ENCODE data around the gene RNF182. TPM values are rescaled to one million over a fixed set of nuclear protein-coding genes. Genes with fewer than 3 reads are reported as not detected.

Gene RNF182
- total RNA-seq, 4 donors from 2014 or later, result 0.19 TPM; not detected in 3

DNA sequence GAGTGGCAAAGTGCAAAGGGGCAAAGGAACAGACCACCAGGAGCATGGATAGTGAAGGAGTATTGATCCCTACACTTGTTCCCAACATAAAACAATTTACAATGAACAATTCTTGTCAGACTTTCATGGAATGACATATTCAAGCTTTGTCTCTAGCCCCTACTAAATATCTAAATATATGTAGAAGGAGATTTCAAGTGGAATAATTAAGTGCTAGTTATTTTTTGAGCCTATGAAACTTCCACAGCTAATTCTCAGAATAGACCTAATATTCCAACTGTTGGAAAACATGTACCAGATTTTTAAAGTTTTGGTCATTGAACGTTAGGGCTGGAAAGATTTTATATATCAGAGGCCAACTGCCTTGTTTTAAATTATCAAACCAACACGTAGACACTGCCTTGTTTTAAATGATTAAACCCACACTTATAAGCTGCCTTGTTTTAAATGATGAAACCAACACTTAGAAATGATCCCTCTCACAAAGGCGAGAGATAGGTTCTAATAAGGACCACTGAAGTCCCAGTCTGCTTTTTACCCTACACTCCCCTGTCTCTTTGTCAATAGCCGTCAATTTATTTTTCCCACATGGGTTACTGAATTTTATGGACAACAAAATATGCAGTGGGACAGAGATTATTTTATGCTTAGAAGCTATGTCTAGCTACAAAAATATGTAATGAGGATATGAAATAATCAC lies 62.1 kb downstream of the RNF182 start:
- intact Hi-C loops (cut with DNase I), result no loop called here
- Histone ChIP-seq H3K4me3 (no peak overlapping the region), H3K4me1 (no peaks in the 10 kb centered on the region), H3K27ac (no peak overlapping the region), H3K27me3 (peaks cover 0 to 55% (median 0%) of the 10 kb centered on the region in 4 donors), H3K36me3 (no peaks in the 10 kb centered on the region), H3K9me3 (no peaks in the 10 kb centered on the region)
- WGBS, 2 donors, result 72 to 85% methylated on average over 4 of the region's 4 CpGs
- TF ChIP-seq POLR2A (IDR thresholded peaks at IDR 0.05) (no peak), CTCF (IDR thresholded peaks at IDR 0.05) (no peak)
- no peak for DNase-seq

GRCh38 chr6:13987400-13987865 lies 62.7 kb downstream of the RNF182 start:
- no peaks in the 10 kb centered on the region for H3K9me3 ChIP-seq
- WGBS, 2 donors, result 88 to 89% methylated on average over 11 of the region's 11 CpGs
- H3K4me3 ChIP-seq, result no peak overlapping the region
- no peak for DNase-seq
- intact Hi-C loops (cut with DNase I), result no loop called here
- TF ChIP-seq POLR2A (IDR thresholded peaks at IDR 0.05) (no peak), CTCF (IDR thresholded peaks at IDR 0.05) (no peak)
- H3K4me1 ChIP-seq, result no peaks in the 10 kb centered on the region
- no peak overlapping the region for H3K27ac ChIP-seq
- no peaks in the 10 kb centered on the region for H3K36me3 ChIP-seq
- H3K27me3 ChIP-seq, result peaks cover 0 to 50% (median 0%) of the 10 kb centered on the region in 4 donors

GRCh38 chr6:13988049-13988738 lies 63.4 kb downstream of the RNF182 start:
- Histone ChIP-seq H3K27ac (no peak overlapping the region), H3K27me3 (peaks cover 0 to 45% (median 0%) of the 10 kb centered on the region in 4 donors), H3K9me3 (no peaks in the 10 kb centered on the region), H3K36me3 (no peaks in the 10 kb centered on the region), H3K4me1 (no peaks in the 10 kb centered on the region), H3K4me3 (no peak overlapping the region)
- intact Hi-C loops (cut with DNase I), result no loop called here
- no peak for DNase-seq
- TF ChIP-seq POLR2A (IDR thresholded peaks at IDR 0.05) (no peak), CTCF (IDR thresholded peaks at IDR 0.05) (no peak)
- 69 to 70% methylated on average over 5 of the region's 5 CpGs for WGBS, 2 donors

DNA sequence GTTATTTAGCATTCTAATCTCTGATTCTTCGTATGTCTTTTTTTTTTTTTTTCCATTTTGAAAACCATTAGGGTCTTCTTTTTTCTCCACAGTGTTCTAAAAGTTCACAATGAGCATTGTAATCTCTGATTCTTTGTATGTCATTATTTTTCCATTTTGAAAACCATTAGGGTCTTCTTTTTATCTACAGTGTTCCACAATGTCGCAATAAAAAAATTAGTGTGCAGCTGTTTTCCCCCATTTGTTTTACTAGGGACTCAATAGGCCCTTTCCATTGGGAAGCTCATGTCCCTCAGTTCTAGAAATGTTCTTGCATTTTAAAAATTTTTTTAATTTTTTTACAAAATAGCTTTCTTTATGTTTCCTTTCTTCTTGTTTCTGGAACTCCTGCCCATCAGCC lies 64.2 kb downstream of the RNF182 start:
- Histone ChIP-seq H3K27ac (no peak overlapping the region), H3K27me3 (peaks cover 0 to 41% (median 0%) of the 10 kb centered on the region in 4 donors), H3K4me1 (no peaks in the 10 kb centered on the region), H3K36me3 (no peaks in the 10 kb centered on the region), H3K9me3 (no peaks in the 10 kb centered on the region), H3K4me3 (no peak overlapping the region)
- TF ChIP-seq POLR2A (IDR thresholded peaks at IDR 0.05) (no peak), CTCF (IDR thresholded peaks at IDR 0.05) (no peak)
- no peak for DNase-seq
- intact Hi-C loops (cut with DNase I), result no loop called here
- 80 to 94% methylated on average over 2 of the region's 2 CpGs for WGBS, 2 donors

DNA sequence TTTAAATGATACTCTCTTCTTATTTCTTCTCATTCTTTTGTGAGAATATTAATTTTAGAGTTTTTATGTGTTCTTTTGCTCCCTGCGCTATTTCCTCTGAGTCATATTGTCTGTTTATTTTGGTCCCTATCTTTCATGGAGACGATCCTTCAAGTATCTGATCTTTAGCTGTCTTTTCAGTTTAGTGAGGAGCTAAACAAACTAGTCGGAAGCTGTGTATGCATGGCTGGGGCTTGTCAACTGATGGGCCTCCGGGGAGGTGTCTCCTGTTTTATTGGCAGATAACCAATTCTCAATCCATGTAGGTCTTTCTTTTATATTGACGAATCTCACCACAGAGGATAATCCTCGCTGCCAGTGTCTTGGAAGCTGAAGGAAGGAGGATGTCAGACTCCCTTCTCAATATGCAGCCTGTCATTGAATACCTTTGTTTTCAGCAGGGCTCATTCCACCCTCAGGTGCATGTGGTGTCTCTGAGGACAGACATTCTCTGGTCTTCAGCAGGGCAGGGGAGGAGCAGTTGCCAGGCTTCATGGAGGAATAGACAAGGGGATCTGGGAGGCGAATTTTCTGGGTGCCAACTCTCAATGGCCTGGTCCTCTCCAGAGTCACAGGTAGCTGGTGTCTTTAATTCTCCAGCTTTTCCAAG lies 64.9 kb downstream of the RNF182 start:
- TF ChIP-seq CTCF (IDR thresholded peaks at IDR 0.05), result no peak
- TF ChIP-seq POLR2A (IDR thresholded peaks at IDR 0.05), result no peak
- H3K9me3 ChIP-seq, result no peaks in the 10 kb centered on the region
- 39 to 53% methylated on average over 6 of the region's 7 CpGs for WGBS, 2 donors
- H3K27ac ChIP-seq, result no peak overlapping the region
- DNase-seq, result no peak
- no peaks in the 10 kb centered on the region for H3K4me1 ChIP-seq
- H3K27me3 ChIP-seq, result peaks cover 0 to 40% (median 0%) of the 10 kb centered on the region in 4 donors
- intact Hi-C loops (cut with DNase I), result no loop called here
- H3K36me3 ChIP-seq, result no peaks in the 10 kb centered on the region
- H3K4me3 ChIP-seq, result no peak overlapping the region
